Mammary microvascular endothelial cell (primary cell): Measurements from ENCODE around the gene ZSCAN16. TPM values are rescaled to one million over a fixed set of nuclear protein-coding genes. Genes with fewer than 3 reads are reported as not detected.

Experiments used
- total RNA-seq: library from RNA; depleted of rRNA; stranded (reverse); fragments of >200 nt; gene quantifications from 2 replicates; pipeline ENCODE4 v1.2.3, GENCODE V29; 2015

Gene ZSCAN16
- total RNA-seq = 2.9 and 3.4 TPM in 2 replicates

DNA sequence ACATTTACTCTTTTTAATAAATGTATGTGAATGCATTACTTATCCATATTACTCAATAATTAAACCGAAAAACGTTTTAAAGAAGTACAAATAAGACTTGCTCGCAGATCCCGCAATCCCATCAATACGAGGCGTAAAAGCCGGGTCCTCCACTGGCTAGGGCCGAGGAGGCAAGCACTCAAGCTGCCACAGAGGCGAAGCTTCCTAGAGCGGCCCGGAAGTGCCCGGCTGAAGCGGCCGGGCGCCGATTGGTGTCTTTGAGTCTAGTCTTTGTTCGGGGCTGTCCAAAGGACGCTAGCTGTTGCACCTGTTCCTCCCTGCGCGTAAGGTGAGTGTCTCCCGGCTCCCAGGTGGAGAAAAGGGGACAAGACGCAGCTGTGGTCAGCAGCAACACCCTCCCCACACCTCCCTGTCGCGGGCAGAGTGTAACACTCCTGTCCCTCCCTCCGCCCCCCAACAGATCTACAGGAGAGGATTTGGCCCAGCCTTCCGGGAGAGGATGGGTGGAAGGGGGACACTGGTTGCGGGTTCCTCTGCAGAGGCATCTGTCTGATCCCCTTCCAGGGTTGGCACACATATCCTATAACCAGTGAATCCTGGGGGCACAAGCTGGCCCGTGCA, at the start of gene ZSCAN16:
Gene ZSCAN16, plus strand, starts transcription at position 260 of the 621 bp plus-strand sequence. CDS start 835 bp downstream, outside the sequence.

GRCh38 chr6:28080381-28080630, 44.1 kb upstream of the ZSCAN16 start, which contains the start of gene ZNF165:
ZNF165 (plus strand) TSS chr6:28080568; CDS start chr6:28085481, 4,913 bp downstream.

DNA sequence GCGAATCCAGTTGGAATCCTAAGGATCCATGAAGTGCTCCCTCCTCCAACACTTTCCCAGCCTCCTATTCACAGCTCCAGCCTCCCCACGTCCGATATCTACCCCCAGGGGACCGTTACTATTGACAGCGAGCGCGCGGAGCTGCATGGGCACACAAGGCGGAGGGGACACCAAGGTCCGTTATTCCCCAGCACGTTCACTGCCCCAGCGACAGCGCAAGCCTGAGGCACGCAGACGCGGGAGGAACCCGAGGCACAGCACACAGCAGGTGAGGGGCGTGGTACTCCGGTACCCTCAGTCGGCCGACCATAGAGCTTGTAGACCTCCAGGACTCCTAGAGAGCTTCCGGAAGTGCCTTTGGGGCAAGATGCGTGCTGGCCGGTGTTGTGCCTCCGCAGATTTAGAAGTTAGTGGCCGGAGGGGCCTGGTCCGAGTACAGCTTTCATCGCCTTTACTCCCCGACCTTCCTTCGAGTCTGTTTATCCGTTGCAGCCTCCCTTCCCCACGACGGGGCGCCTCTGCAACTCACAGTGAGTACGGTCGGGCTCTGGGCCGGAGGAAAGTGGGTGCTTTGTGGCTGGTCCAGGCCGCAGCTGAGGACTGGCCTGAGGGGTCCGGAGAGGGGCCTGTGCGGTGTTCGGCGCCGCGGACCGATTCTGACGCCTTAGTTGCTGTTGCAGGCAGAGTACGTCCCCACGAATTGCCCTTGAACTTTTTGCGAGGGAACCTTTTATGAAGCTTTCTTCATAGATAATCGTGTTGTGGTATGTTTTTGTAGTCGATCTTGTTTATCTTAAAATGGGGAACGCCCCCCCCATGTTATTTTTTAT, 17.3 kb downstream of the ZSCAN16 start, which contains the start of gene ZKSCAN8:
Gene ZKSCAN8, plus strand, starts transcription at position 384 of the 830 bp plus-strand sequence. CDS start 6,525 bp downstream, outside the sequence.

Other genes with a start within 250 kb of the ZSCAN16 start
- gene OR2B2, start 212.2 kb upstream of the ZSCAN16 start, total RNA-seq = not detected in 2 replicates
- not detected in 2 replicates for gene OR2B6, start 167.4 kb upstream of the ZSCAN16 start, total RNA-seq
- 0.20 and 0.49 TPM in 2 replicates for gene ZNF165, start 44.0 kb upstream of the ZSCAN16 start, total RNA-seq
- 5.5 and 7.0 TPM in 2 replicates for gene ZKSCAN8, start 17.3 kb downstream of the ZSCAN16 start, total RNA-seq
- gene ZSCAN9, start 100.7 kb downstream of the ZSCAN16 start, total RNA-seq = 7.2 and 8.0 TPM in 2 replicates
- gene ZKSCAN4, start 127.7 kb downstream of the ZSCAN16 start, total RNA-seq = 2.1 TPM in 2 replicates
- gene NKAPL, start 134.7 kb downstream of the ZSCAN16 start, total RNA-seq = 0.53 and 1.3 TPM in 2 replicates
- gene ZSCAN26, start 142.5 kb downstream of the ZSCAN16 start, total RNA-seq = 7.6 and 18.6 TPM in 2 replicates
- gene PGBD1, start 157.0 kb downstream of the ZSCAN16 start, total RNA-seq = 6.7 and 8.0 TPM in 2 replicates
- 9.1 and 9.3 TPM in 2 replicates for gene ZSCAN31, start 211.5 kb downstream of the ZSCAN16 start, total RNA-seq
- gene ZKSCAN3, start 225.3 kb downstream of the ZSCAN16 start, total RNA-seq = 2.6 and 3.1 TPM in 2 replicates